ENCODE data around the gene CENPM.

The CENPM gene

DNA sequence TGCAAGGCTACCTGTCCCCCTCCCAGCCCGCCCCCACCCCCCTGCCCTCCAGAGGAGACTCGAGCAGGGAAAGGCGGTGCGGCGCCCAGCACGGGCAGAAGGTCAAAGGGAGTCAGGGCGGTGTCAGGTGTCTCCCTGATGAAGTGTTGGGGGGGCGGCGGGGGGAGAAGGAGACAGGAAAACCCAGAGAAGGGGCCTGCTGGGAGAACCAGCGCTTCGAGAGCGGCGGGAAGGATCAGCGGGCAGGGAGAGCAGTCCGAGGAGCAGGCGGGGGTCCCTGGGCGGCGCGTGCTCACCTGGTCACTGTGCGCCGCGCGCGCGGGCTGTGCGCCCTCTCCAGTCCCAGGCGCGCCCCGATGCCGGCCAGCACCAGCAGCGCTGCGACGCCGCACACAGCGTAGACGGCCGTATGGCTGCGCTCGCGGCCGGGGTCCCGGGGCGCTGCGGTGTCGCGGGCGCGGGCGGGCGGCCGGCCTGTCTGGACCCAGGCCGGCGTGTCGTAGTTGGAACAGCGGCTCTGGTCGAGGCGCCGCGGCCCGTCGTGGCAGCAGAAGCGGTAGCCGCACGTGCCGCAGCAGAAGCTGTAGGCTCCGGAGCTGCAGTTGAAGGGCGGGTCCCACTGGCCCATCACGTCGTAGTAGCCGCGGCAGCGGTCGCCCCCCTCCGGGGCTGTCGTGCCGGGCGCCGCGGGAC is 33.0 kb downstream of the CENPM start:
- H3K4me3 ChIP-seq (ENCODE audit: low read depth, low read length), result no peak overlapping the region
- TF ChIP-seq, protein P1, sequence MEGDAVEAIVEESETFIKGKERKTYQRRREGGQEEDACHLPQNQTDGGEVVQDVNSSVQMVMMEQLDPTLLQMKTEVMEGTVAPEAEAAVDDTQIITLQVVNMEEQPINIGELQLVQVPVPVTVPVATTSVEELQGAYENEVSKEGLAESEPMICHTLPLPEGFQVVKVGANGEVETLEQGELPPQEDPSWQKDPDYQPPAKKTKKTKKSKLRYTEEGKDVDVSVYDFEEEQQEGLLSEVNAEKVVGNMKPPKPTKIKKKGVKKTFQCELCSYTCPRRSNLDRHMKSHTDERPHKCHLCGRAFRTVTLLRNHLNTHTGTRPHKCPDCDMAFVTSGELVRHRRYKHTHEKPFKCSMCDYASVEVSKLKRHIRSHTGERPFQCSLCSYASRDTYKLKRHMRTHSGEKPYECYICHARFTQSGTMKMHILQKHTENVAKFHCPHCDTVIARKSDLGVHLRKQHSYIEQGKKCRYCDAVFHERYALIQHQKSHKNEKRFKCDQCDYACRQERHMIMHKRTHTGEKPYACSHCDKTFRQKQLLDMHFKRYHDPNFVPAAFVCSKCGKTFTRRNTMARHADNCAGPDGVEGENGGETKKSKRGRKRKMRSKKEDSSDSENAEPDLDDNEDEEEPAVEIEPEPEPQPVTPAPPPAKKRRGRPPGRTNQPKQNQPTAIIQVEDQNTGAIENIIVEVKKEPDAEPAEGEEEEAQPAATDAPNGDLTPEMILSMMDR (IDR thresholded peaks at IDR 0.05; ENCODE audit: control insufficient read depth, extremely low read depth, insufficient read depth), result no peak
- no peak for DNase-seq (ENCODE audit: low read depth)

DNA sequence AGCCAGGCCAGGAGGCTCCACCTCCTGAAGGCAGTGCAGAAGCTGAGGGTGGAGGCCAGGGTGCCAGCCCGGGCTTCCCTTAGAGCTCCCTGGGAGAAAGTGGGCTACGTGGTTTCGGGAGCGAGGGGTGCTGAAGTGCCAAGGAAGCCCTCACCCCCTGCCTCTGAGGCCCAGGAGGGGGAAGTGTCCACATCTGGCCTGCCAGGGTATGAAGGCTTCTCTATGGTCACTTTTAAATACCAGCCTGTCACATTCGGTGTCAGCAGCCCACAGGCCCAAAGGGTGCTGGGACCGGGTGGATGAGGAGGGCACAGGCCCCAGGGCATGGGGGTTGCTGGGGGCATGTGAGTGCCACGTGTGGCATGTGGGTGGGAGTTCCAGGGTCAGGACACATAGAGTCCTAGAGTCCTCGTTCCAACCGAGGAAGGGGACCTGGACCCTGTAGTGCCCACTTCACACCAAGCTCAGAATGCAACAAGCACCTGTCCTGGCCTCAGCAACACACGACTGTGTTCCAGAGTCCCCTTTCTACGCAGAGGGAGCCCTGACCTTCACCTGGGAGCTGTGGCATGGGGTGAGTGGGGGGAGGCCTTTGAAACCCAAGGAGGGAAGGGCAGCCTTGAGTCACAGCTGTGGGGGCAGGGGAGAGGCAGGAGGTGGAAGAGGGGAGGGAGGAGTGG is 33.8 kb downstream of the CENPM start:
- no peak for DNase-seq (ENCODE audit: low read depth)

DNA sequence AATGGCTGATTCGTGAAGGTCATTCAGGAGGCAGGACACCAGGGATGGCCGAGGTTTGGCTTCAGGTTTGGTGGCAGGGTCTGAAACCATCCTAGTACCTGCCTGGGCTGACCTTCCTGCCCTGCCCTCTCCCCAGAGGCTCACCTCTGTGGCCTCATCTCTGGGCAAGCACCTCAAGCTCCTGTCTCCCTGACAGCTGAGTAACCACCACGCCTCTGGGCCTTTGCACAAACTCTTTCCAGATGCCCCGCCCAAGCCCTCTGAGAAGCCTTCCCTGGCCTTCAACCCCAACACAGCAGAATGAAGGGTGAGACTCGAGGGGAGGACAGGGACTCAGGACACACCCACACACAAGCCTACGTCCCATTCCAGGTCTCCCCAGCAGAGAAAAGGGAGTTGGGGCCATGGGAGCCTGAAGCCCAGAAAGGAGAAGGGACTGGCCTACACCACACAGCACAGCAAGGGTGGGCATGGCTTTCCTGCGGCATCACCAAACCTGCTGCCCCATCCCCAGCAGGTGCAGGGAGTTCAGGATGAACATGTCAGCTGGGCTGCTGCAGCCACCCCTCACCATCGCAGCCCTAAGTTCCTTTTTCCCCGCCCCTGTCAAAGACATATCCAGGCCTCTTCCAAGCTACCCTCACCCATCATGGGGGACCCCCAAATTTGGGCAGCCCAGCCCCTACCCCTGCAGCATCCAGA is 34.5 kb downstream of the CENPM start:
- TF ChIP-seq, protein P1 (IDR thresholded peaks at IDR 0.05; ENCODE audit: control insufficient read depth, extremely low read depth, insufficient read depth), result no peak

More for the DNA sequence above, 33.8 kb downstream of the CENPM start:
- H3K4me3 ChIP-seq (ENCODE audit: low read depth, low read length), result no peak overlapping the region
- TF ChIP-seq, protein P1 (IDR thresholded peaks at IDR 0.05; ENCODE audit: control insufficient read depth, extremely low read depth, insufficient read depth), result no peak

DNA sequence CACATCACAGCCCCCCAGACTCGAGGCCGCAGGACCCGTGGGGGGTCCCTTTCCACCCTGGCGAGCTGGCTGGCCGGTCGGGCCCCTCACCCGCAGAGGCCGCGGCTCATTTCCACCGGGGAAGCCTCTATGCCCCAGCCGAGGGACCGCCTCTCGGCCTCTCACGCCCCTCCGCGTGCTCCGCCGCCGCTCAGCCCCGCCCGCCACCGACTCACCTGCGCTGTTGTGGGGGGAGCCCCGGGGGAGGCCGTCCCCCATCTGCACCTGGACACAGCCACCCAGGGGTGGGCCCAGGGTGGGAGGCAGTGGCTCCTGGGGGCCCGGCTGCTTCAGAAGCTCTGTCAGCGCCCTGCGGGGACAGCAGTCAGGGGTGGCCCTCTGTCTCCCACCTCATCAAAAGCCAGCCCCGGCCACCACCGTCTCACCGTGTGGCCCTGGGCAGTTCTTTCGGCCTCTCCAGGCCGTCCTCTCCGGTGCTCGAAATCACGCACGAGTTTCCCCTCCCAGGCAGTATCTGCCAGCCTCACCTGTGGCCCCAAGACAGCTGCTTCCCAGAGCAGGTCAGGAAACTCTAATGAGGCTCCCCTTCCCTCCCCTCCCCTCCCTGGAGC is 35.8 kb downstream of the CENPM start:
- no peak overlapping the region for H3K4me3 ChIP-seq (ENCODE audit: low read depth, low read length)
- TF ChIP-seq, protein P1 (IDR thresholded peaks at IDR 0.05; ENCODE audit: control insufficient read depth, extremely low read depth, insufficient read depth), result no peak

More for the DNA sequence above, 34.5 kb downstream of the CENPM start:
- no peak for DNase-seq (ENCODE audit: low read depth)
- no peak overlapping the region for H3K4me3 ChIP-seq (ENCODE audit: low read depth, low read length)

DNA sequence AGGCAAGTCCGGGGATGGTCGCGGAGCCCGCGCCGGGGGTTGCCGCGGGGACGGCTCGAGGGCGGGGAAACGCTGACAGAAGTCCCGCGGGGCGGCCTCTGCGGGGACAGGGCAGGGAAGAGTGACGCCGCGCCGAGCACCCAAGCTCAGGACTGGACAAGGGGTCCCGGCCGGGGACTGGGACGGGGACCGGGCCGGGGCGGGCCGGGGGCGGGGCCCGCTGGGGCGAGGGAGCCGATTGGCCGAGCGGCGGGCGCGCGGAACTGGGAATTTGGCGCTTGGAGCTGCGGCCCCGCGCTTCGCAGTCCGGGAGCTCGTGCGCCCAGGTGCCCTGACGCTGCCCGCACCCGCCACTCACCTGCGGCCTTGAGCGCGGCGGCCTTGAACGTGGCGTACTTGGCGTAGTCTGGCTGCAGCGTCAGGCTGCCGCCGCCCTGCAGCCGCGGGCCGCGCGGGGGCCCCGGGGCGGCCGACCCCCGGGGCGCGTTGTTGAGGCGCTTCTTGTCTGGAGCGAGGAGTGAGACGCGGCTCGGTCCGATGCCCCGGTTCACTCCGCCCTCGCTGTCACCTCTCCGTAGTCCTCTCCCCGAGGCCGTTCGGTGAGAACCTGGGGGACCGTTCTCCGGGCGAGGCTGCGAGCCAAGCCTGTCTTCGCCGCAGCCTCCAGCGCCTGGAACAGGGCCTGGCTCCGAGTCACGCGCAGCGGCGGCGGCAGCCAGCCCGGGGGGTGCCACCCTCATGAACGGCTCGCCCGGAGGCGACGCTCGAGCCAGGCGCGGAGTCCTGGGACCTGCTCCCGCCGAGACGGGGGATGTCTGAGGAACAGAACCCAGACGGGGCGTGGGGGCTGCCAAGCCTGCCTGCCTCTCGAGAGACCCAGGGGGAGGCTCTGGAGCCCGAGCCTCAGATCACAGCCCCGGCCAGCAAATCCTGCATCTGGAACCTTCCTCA is 36.6 kb downstream of the CENPM start:
- H3K4me3 ChIP-seq (ENCODE audit: low read depth, low read length), result no peak overlapping the region
- no peak for DNase-seq (ENCODE audit: low read depth)
- TF ChIP-seq, protein P1 (IDR thresholded peaks at IDR 0.05; ENCODE audit: control insufficient read depth, extremely low read depth, insufficient read depth), result no peak

More for the DNA sequence above, 35.8 kb downstream of the CENPM start:
- DNase-seq (ENCODE audit: low read depth), result no peak
